ENCODE results near the gene IYD.
"Not testable (repeated sequence)": the region's sequence is repeated elsewhere in the genome, so short reads cannot be mapped to it uniquely, and the experiment has no call there.

IYD gene

GRCh38 chr6:150352321-150353296 lies 16.2 kb upstream of the IYD start:
- DNase-seq: no peak

- no peak for DNase-seq
Measured at GRCh38 chr6:150353445-150353844, 15.4 kb upstream of the IYD start.

- no peak for DNase-seq
Measured at GRCh38 chr6:150354754-150355571, 13.8 kb upstream of the IYD start.

- no peak for DNase-seq
Measured at GRCh38 chr6:150355932-150356331, 12.9 kb upstream of the IYD start.

- DNase-seq: no peak
Measured at GRCh38 chr6:150361876-150362275, 6.9 kb upstream of the IYD start.

- DNase-seq: no peak
Measured at GRCh38 chr6:150363733-150364132, 5.1 kb upstream of the IYD start.

GRCh38 chr6:150366118-150366778 lies 2.6 kb upstream of the IYD start:
- DNase-seq: no peak

GRCh38 chr6:150369408-150369807 lies 596 bp downstream of the IYD start:
- DNase-seq: no peak

GRCh38 chr6:150370112-150370511 lies 1.3 kb downstream of the IYD start:
- no peak for DNase-seq

- no peak for DNase-seq
Measured at GRCh38 chr6:150371356-150371755, 2.5 kb downstream of the IYD start.

GRCh38 chr6:150372051-150372450 lies 3.2 kb downstream of the IYD start:
- no peak for DNase-seq

GRCh38 chr6:150373260-150373701 lies 4.5 kb downstream of the IYD start:
- no peak for DNase-seq

GRCh38 chr6:150374346-150374745 lies 5.5 kb downstream of the IYD start:
- DNase-seq: not testable (repeated sequence)

GRCh38 chr6:150377211-150377781 lies 8.5 kb downstream of the IYD start:
- no peak for DNase-seq

- DNase-seq: no peak
Measured at GRCh38 chr6:150380256-150380655, 11.4 kb downstream of the IYD start.

- DNase-seq: no peak
Measured at GRCh38 chr6:150382171-150382570, 13.4 kb downstream of the IYD start.

GRCh38 chr6:150391414-150391813 lies 22.6 kb downstream of the IYD start:
- DNase-seq: no peak

- no peak for DNase-seq
Measured at GRCh38 chr6:150391890-150392289, 23.1 kb downstream of the IYD start.

GRCh38 chr6:150392452-150393220 lies 23.8 kb downstream of the IYD start:
- no peak for DNase-seq

GRCh38 chr6:150394053-150394898 lies 25.5 kb downstream of the IYD start:
- DNase-seq: no peak

GRCh38 chr6:150394899-150395295 lies 26.1 kb downstream of the IYD start:
- DNase-seq: no peak
